ENCODE data around the gene EMC9.

Gene EMC9

DNA sequence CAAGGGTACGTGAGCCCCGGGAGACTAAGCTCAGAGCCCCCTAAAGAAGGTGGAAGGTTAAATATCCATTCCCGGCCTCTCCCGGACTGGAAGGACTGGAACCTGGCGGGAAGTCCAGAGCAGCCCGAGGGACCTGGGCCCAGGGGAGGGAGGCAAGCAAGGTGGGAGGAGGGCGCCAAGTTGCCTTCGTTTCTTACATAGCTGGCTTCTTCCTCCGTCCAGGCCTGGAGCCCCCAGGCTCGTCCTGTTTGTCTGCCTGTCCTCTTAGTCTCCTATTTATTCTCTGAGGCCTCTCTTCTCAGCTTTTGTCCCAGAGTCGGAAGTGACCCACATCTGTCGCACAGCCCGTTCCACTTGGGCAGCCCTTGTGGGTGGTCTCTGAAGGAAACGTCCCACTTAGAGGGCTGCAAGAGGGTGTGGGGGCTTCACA is 46.5 kb downstream of the EMC9 start:
- DNase-seq (ENCODE audit: low read depth) = no peak
- H3K4me3 ChIP-seq (ENCODE audit: low read depth, low read length) = peak overlapping the region; percentile 76
- no peak for TF ChIP-seq CTCF (IDR thresholded peaks at IDR 0.05; ENCODE audit: control insufficient read depth, extremely low read depth, insufficient read depth)

DNA sequence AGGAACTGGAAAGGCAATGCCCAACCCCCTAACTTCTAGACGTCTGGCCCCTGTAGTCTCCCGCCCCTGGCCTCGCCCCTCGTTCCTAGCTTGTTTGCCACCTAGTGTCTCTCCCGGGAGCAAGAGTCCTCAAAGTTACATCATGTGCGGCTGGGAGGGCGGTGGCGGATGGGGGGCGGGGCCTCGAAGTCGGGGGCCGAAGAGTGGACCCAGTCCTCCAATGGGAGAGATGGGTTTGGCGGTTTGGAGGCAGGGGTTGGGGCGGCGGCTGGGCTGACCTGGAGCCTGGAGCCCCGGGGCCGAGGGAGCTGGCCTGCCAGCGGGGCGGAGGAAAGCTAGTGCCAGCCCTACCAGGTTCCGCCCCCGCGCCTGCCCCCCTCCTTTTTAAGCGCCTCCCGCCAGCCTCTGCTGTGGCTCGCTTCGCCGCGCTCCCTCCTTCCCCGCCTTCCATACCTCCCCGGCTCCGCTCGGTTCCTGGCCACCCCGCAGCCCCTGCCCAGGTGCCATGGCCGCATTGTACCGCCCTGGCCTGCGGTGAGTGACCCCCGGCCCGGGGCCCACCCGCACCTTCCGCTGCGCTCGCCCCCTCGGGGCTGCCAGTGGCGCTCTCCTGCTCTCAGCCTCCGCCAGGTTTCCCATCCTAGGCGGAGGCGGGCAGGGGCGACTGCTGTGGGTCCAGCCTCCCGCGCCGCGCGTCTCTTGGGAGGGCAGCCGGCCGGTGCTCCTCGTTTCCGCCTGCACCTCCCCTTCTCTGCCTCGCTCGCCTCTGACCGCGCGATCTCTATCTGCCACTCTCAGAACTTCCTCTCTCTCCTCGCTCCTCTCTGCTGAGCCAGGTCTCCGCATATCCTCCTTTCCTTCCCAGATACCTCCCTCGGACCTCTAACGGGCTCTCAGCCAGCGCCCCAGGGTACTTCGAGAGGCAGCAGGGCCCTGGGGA is 47.2 kb downstream of the EMC9 start, which contains the start of gene PCK2:
TSS of gene PCK2 (plus strand) at position 411 of the 940 bp plus-strand sequence. CDS start at position 506, 95 bp downstream.
- no peak for TF ChIP-seq CTCF (IDR thresholded peaks at IDR 0.05; ENCODE audit: control insufficient read depth, extremely low read depth, insufficient read depth)

DNA sequence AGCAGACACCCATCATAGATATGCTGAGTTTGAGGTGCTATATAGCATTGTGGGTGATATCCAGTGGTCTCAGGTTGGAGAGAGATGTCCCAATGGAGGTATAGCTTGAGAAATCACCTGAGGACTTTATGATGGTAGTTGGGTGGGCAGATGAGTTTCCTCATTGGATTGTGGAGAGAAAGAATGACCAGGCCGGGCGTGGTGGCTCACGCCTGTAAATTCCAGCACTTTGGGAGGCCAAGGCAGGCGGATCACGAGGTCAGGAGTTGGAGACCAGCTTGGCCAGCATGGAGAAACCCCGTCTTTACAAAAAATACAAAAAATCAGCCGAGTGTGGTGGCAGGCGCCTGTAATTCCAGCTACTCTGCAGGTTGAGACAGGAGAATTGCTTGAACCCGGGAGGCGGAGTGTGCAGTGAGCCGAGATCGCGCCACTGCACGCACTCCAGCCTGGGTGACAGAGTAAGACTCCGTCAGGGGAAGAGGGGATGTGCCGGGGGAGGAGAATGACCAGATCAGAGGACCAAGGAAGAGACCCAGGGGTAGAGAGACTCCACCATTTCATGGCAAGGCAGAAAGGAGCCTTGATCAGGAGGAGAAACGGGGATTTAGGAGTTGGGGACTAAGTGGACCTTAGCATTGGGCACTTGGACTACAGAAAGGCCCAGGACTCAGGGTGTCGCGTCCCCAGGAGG is 48.0 kb downstream of the EMC9 start:
- no peak for DNase-seq (ENCODE audit: low read depth)
- H3K4me3 ChIP-seq (ENCODE audit: low read depth, low read length) = no peak overlapping the region
- no peak for TF ChIP-seq CTCF (IDR thresholded peaks at IDR 0.05; ENCODE audit: control insufficient read depth, extremely low read depth, insufficient read depth)

More for the DNA sequence above, 47.2 kb downstream of the EMC9 start, which contains the start of gene PCK2:
- peak; percentile 87 for DNase-seq (ENCODE audit: low read depth)
- H3K4me3 ChIP-seq (ENCODE audit: low read depth, low read length) = peak within 1 kb of the TSS; percentile 76

DNA sequence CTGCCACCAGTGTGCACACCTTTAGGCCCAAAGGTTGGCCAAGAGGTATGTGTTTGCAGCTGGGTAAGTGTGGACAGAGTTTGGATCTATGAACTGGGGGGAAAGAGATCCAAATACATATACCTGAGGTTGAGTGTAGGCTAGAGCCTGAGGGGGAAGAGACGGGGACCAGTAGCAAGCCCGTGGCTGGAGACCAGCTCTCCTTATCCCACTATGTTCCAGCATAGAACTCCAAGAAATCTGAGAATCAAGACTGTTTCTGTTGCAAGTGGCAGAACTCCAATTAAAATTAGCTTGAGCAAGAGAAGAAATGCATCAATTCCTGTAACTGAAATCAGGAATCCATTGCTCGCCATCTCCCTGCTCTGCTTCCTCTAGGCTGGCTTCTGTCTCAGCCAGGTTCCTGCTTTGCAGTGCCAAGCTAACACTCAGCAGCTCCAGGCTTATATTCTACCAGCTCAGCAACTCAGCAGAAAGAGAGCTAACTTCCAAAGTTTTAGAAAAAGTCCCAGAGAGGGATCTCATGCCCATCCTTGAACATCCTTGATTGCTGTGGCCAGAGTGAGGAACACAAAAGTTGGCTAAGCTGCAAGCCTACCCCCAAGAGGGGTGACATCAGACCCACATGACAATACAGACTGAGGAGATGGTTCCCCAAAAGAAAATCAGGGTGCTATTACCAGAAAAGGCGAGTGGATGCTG is 48.7 kb downstream of the EMC9 start:
- H3K4me3 ChIP-seq (ENCODE audit: low read depth, low read length) = no peak overlapping the region
- TF ChIP-seq CTCF (IDR thresholded peaks at IDR 0.05; ENCODE audit: control insufficient read depth, extremely low read depth, insufficient read depth) = no peak
- no peak for DNase-seq (ENCODE audit: low read depth)

- no peak for TF ChIP-seq CTCF (IDR thresholded peaks at IDR 0.05; ENCODE audit: control insufficient read depth, extremely low read depth, insufficient read depth)
- DNase-seq (ENCODE audit: low read depth) = peak; percentile 35
- no peak overlapping the region for H3K4me3 ChIP-seq (ENCODE audit: low read depth, low read length)
These were observed 49.3 kb downstream of the EMC9 start for GRCh38 chr14:24092110-24092504.

GRCh38 chr14:24089890-24090289 is 51.5 kb downstream of the EMC9 start:
- DNase-seq (ENCODE audit: low read depth) = no peak
- no peak for TF ChIP-seq CTCF (IDR thresholded peaks at IDR 0.05; ENCODE audit: control insufficient read depth, extremely low read depth, insufficient read depth)
- no peak overlapping the region for H3K4me3 ChIP-seq (ENCODE audit: low read depth, low read length)

Measured in LNCaP clone FGC (cell line).